H9 (cell line): ENCODE measurements around the gene TMEM39B. TPM values are rescaled to one million over a fixed set of nuclear protein-coding genes. Genes with fewer than 3 reads are reported as not detected.

Source experiments
- DNase-seq: peaks from one replicate; pipeline ENCODE4 v3.0.0-alpha.2; 2017
- H2AFZ ChIP-seq: one replicate; pipeline ENCODE4 v1.6.1; 2013; ENCODE audit warnings: mild to moderate bottlenecking, low read length, control low read depth, moderate library complexity
- H2AK5ac ChIP-seq: 2 replicates; pipeline ENCODE4 v1.6.1; 2013; ENCODE audit warnings: low read length, control low read depth, mixed read lengths; ENCODE audit not compliant: insufficient read length
- H2BK120ac ChIP-seq: one replicate; pipeline ENCODE4 v1.6.1; 2013; ENCODE audit warnings: low read depth, mild to moderate bottlenecking, low read length, control low read depth, inconsistent platforms; ENCODE audit not compliant: poor library complexity, severe bottlenecking
- H2BK12ac ChIP-seq: 2 replicates; pipeline ENCODE4 v1.6.1; 2013; ENCODE audit warnings: low read length, control low read depth, mixed read lengths, low read depth; ENCODE audit not compliant: insufficient read length
- H2BK15ac ChIP-seq: 2 replicates; pipeline ENCODE4 v1.6.1; 2013; ENCODE audit warnings: low read depth, low read length, control low read depth
- H2BK20ac ChIP-seq: one replicate; pipeline ENCODE4 v1.6.1; 2013; ENCODE audit warnings: low read depth, mild to moderate bottlenecking, low read length, control low read depth, inconsistent platforms; ENCODE audit not compliant: poor library complexity, severe bottlenecking
- H2BK5ac ChIP-seq: 2 replicates; pipeline ENCODE4 v1.6.1; 2013; ENCODE audit warnings: low read length, control low read depth, mixed read lengths; ENCODE audit not compliant: insufficient read length
- H3K14ac ChIP-seq: 2 replicates; pipeline ENCODE4 v1.6.1; 2013; ENCODE audit warnings: low read length, control low read depth; ENCODE audit not compliant: insufficient read depth
- H3K18ac ChIP-seq: 2 replicates; pipeline ENCODE4 v1.6.1; 2013; ENCODE audit warnings: low read depth, mild to moderate bottlenecking, mixed read lengths, low read length, control low read depth; ENCODE audit not compliant: insufficient read length
- H3K23ac ChIP-seq: 2 replicates; pipeline ENCODE4 v1.6.1; 2013; ENCODE audit warnings: low read length, control low read depth, mixed read lengths, low read depth; ENCODE audit not compliant: insufficient read length
- H3K23me2 ChIP-seq: 2 replicates; pipeline ENCODE4 v1.6.1; 2013; ENCODE audit warnings: low read depth, mild to moderate bottlenecking, mixed read lengths, low read length, control low read depth; ENCODE audit not compliant: insufficient read length, poor library complexity, severe bottlenecking
- H3K27ac ChIP-seq: 2 replicates; pipeline ENCODE4 v1.5.1; 2013; ENCODE audit warnings: low read length, control low read depth, mixed read lengths, low read depth; ENCODE audit not compliant: insufficient read length
- H3K27me3 ChIP-seq: 2 replicates; pipeline ENCODE4 v1.6.1; 2013; ENCODE audit warnings: low read length, control low read depth, inconsistent platforms; ENCODE audit not compliant: insufficient read depth
- H3K4ac ChIP-seq: 2 replicates; pipeline ENCODE4 v1.6.1; 2013; ENCODE audit warnings: low read depth, mild to moderate bottlenecking, control low read depth, inconsistent platforms, low read length, moderate library complexity
- H3K4me1 ChIP-seq: 2 replicates; pipeline ENCODE4 v1.6.1; 2013; ENCODE audit warnings: low read length, control low read depth, inconsistent platforms; ENCODE audit not compliant: insufficient read depth
- H3K4me2 ChIP-seq: 2 replicates; pipeline ENCODE4 v1.6.1; 2013; ENCODE audit warnings: low read length, control low read depth, mixed read lengths; ENCODE audit not compliant: insufficient read length, insufficient read depth
- H3K56ac ChIP-seq: 2 replicates; pipeline ENCODE4 v1.6.1; 2013; ENCODE audit warnings: low read depth, mild to moderate bottlenecking, mixed read lengths, low read length, control low read depth; ENCODE audit not compliant: insufficient read length
- H3K79me1 ChIP-seq: 2 replicates; pipeline ENCODE4 v1.6.1; 2013; ENCODE audit warnings: low read depth, mild to moderate bottlenecking, moderate library complexity, low read length, control low read depth, inconsistent platforms; ENCODE audit not compliant: insufficient read depth, poor library complexity, severe bottlenecking
- H3K79me2 ChIP-seq: 2 replicates; pipeline ENCODE4 v1.6.1; 2013; ENCODE audit warnings: low read length, control low read depth, inconsistent platforms; ENCODE audit not compliant: insufficient read depth
- H3K9ac ChIP-seq: 2 replicates; pipeline ENCODE4 v1.6.1; 2013; ENCODE audit warnings: low read length, control low read depth, mixed read lengths; ENCODE audit not compliant: insufficient read length; ENCODE audit errors: extremely low read depth
- H3K9me3 ChIP-seq: one replicate; pipeline ENCODE4 v1.6.1; 2013; ENCODE audit warnings: low read depth, low read length, inconsistent platforms; ENCODE audit not compliant: control insufficient read depth
- H3T11ph ChIP-seq: one replicate; pipeline ENCODE4 v1.6.1; 2013; ENCODE audit warnings: mild to moderate bottlenecking, low read length, control low read depth, inconsistent platforms
- H4K20me1 ChIP-seq: one replicate; pipeline ENCODE4 v1.6.1; 2013; ENCODE audit not compliant: control insufficient read depth, insufficient read length, insufficient read depth
- H4K5ac ChIP-seq: 2 replicates; pipeline ENCODE4 v1.6.1; 2013; ENCODE audit warnings: low read depth, mild to moderate bottlenecking, mixed read lengths, low read length, control low read depth; ENCODE audit not compliant: insufficient read length
- H4K8ac ChIP-seq: replicated peaks from 2 replicates; pipeline ENCODE4 v1.6.1; 2013; ENCODE audit warnings: low read length, control low read depth, mixed read lengths, low read depth; ENCODE audit not compliant: insufficient read length
- H4K91ac ChIP-seq: 2 replicates; pipeline ENCODE4 v1.6.1; 2013; ENCODE audit warnings: low read depth, mild to moderate bottlenecking, moderate library complexity, mixed read lengths, low read length, control low read depth; ENCODE audit not compliant: insufficient read length
- H3K27ac Mint-ChIP-seq, 3 experiments: 2 replicates in 2 of 3; 3 replicates in 1 of 3; pipeline ENCODE4 v1.8.0; 2020 to 2021; ENCODE audit warnings: mixed read lengths in 3 of 3, mild to moderate bottlenecking in 1 of 3, moderate library complexity in 1 of 3
- H3K27me3 Mint-ChIP-seq: 2 replicates; pipeline ENCODE4 v1.8.0; 2021; ENCODE audit warnings: low read depth, mild to moderate bottlenecking, moderate library complexity, mixed read lengths
- H3K36me3 Mint-ChIP-seq, 3 experiments: 2 replicates in 2 of 3; 3 replicates in 1 of 3; pipeline ENCODE4 v1.8.0; 2020 to 2021; ENCODE audit warnings: low read depth in 3 of 3, mixed read lengths in 3 of 3; ENCODE audit not compliant: insufficient read depth in 1 of 3
- H3K4me1 Mint-ChIP-seq, 2 experiments: 2 replicates each; pipeline ENCODE4 v1.8.0; 2020; ENCODE audit warnings: mixed read lengths in 2 of 2
- H3K4me3 Mint-ChIP-seq, 2 experiments: 2 replicates in 1 of 2; 3 replicates in 1 of 2; pipeline ENCODE4 v1.8.0; 2020 to 2021; ENCODE audit warnings: mild to moderate bottlenecking in 2 of 2, mixed read lengths in 2 of 2, moderate library complexity in 1 of 2
- H3K9me3 Mint-ChIP-seq, 2 experiments: 2 replicates in 1 of 2; 3 replicates in 1 of 2; pipeline ENCODE4 v1.8.0; 2020; ENCODE audit warnings: mild to moderate bottlenecking in 2 of 2, mixed read lengths in 2 of 2, moderate library complexity in 1 of 2
- CTCF ChIP-seq: fragments of 200-600 bp; sonication (generic); conservative IDR thresholded peaks from 3 replicates; pipeline ENCODE4 v1.8.0; 2021; ENCODE audit warnings: antibody characterized with exemption, mild to moderate bottlenecking
- WGBS: extraction: QIAGEN DNeasy Blood & Tissue Kit; methylation state at CpG from one replicate; pipeline ENCODE4 v1.1.7; 2013; ENCODE audit warnings: missing lambda C conversion rate, low lambda C conversion rate, mixed read lengths; ENCODE audit not compliant: insufficient read length; ENCODE audit errors: extremely low coverage; 5-methylcytosine and 5-hydroxymethylcytosine counted together
- total RNA-seq: library from RNA; stranded (reverse); gene quantifications from 2 replicates; pipeline ENCODE4 v1.2.1, GENCODE V29; 2021

The TMEM39B gene
- total RNA-seq, 1 experiment from 2014 or later: 27.4 TPM

DNA sequence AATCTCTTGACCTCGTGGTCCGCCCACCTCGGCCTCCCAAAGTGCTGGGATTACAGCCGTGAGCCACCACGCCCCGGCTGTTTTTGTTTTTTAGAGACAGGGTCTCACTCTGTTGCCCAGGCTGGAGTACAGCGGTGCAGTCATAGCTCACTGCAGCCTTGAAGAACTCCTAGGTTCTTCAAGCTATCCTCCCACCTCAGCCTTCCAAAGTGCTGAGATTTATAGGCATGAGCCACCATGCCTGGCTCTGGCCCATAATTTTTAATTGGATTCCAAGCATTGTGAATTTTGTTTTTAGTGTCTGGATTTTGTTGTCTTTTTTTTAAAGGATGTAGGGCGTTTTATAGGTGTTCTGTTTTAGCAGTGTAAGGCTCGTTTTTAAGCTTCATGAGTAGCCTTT lies 78.1 kb downstream of the TMEM39B start:
- Histone ChIP-seq H2BK5ac (no peak overlapping the region), H3K4me1 (no peaks in the 10 kb centered on the region), H3K79me2 (peaks cover 2% of the 10 kb centered on the region; the same call in 1 of the 2 replicates), H2BK15ac (no peak overlapping the region), H2BK20ac (no peak overlapping the region), H3K56ac (no peak overlapping the region), H3K23me2 (no peaks in the 10 kb centered on the region), H3K27me3 (no peaks in the 10 kb centered on the region), H4K5ac (no peak overlapping the region), H3K14ac (no peak overlapping the region), H3K4me2 (no peak overlapping the region), H3K18ac (no peak overlapping the region), H2BK120ac (no peak overlapping the region), H2AFZ (no peak overlapping the region), H3K23ac (no peak overlapping the region), H3K9ac (no peak overlapping the region), H4K20me1 (no peaks in the 10 kb centered on the region), H3T11ph (no peak overlapping the region), H4K91ac (no peak overlapping the region), H3K9me3 (no peaks in the 10 kb centered on the region), H3K4ac (no peak overlapping the region), H3K27ac (no peak overlapping the region), H4K8ac (no peak overlapping the region), H3K79me1 (peaks cover 8% of the 10 kb centered on the region), H2AK5ac (no peak overlapping the region), H2BK12ac (no peak overlapping the region)
- no peak for TF ChIP-seq CTCF
- Mint-ChIP-seq H3K4me1 (peaks cover 7 to 13% of the 10 kb centered on the region in 2 experiments; a peak in 3 of 4 replicates), H3K27ac (no peak overlapping the region), H3K27me3 (no peaks in the 10 kb centered on the region), H3K9me3 (no peaks in the 10 kb centered on the region; a peak in 1 of 5 replicates), H3K36me3 (peaks cover 4 to 10% (median 7%) of the 10 kb centered on the region in 3 experiments; a peak in 6 of 7 replicates), H3K4me3 (no peak overlapping the region)
- WGBS: no CpG with 5 or more reads among the region's 9 CpGs
- no peak for DNase-seq
